Astrocyte (in vitro differentiated cells and primary cell): Measurements from ENCODE around the gene KDM1B. TPM values are rescaled to one million over a fixed set of nuclear protein-coding genes. Genes with fewer than 3 reads are reported as not detected.

Source experiments
- DNase-seq: peaks from one replicate; pipeline ENCODE4 v3.0.0-alpha.2; 2010; ENCODE audit warnings: low read depth
- FAIRE-seq: peaks from 2 replicates; lab custom pipeline; 2011; peaks lifted over from hg19 to GRCh38; lab: Jason Lieb, UNC
- H2AFZ ChIP-seq: 2 replicates; pipeline ENCODE4 v1.6.0; 2012; ENCODE audit warnings: low read depth, low read length, inconsistent platforms
- H3K27ac ChIP-seq: 2 replicates; pipeline ENCODE4 v1.5.1; 2011; ENCODE audit warnings: low read depth, low read length, inconsistent platforms
- H3K27me3 ChIP-seq: 2 replicates; pipeline ENCODE4 v1.6.0; 2011; ENCODE audit warnings: low read length, inconsistent platforms; ENCODE audit not compliant: insufficient read depth
- H3K36me3 ChIP-seq: 2 replicates; pipeline ENCODE4 v1.5.1; 2011; ENCODE audit warnings: low read length, inconsistent platforms; ENCODE audit not compliant: insufficient read depth
- H3K4me1 ChIP-seq: 2 replicates; pipeline ENCODE4 v1.5.1; 2011; ENCODE audit warnings: low read length, inconsistent platforms; ENCODE audit not compliant: insufficient read depth
- H3K4me2 ChIP-seq: 2 replicates; pipeline ENCODE4 v1.6.0; 2012; ENCODE audit warnings: low read length, inconsistent platforms
- H3K4me3 ChIP-seq: 2 replicates; pipeline ENCODE4 v1.5.1; 2011; ENCODE audit warnings: low read depth, mild to moderate bottlenecking, low read length, inconsistent platforms; ENCODE audit not compliant: insufficient read depth
- H3K79me2 ChIP-seq: 2 replicates; pipeline ENCODE4 v1.6.0; 2012; ENCODE audit warnings: mild to moderate bottlenecking, low read length, inconsistent platforms; ENCODE audit not compliant: insufficient read depth
- H3K9ac ChIP-seq: 2 replicates; pipeline ENCODE4 v1.6.0; 2012; ENCODE audit warnings: mild to moderate bottlenecking, low read length, inconsistent platforms
- H3K9me3 ChIP-seq: 2 replicates; pipeline ENCODE4 v1.5.1; 2012; ENCODE audit warnings: low read depth, mild to moderate bottlenecking, low read length, inconsistent platforms; ENCODE audit not compliant: insufficient read depth
- H4K20me1 ChIP-seq: 2 replicates; pipeline ENCODE4 v1.6.0; 2012; ENCODE audit warnings: low read length, inconsistent platforms; ENCODE audit not compliant: insufficient read depth
- H3K27ac Mint-ChIP-seq: one replicate; pipeline ENCODE4 v1.8.0; 2021; ENCODE audit warnings: mild to moderate bottlenecking, mixed read lengths; ENCODE audit not compliant: unreplicated experiment
- H3K27me3 Mint-ChIP-seq: one replicate; pipeline ENCODE4 v1.8.0; 2021; ENCODE audit warnings: low read depth, mixed read lengths; ENCODE audit not compliant: unreplicated experiment
- H3K36me3 Mint-ChIP-seq: one replicate; pipeline ENCODE4 v1.8.0; 2021; ENCODE audit warnings: low read depth, mixed read lengths; ENCODE audit not compliant: unreplicated experiment
- H3K4me1 Mint-ChIP-seq: one replicate; pipeline ENCODE4 v1.8.0; 2021; ENCODE audit warnings: low read depth, mixed read lengths; ENCODE audit not compliant: unreplicated experiment
- H3K4me3 Mint-ChIP-seq: one replicate; pipeline ENCODE4 v1.8.0; 2021; ENCODE audit warnings: mild to moderate bottlenecking, moderate library complexity, mixed read lengths; ENCODE audit not compliant: unreplicated experiment
- H3K9me3 Mint-ChIP-seq: one replicate; pipeline ENCODE4 v1.8.0; 2021; ENCODE audit warnings: mild to moderate bottlenecking, mixed read lengths; ENCODE audit not compliant: unreplicated experiment
- EZH2 ChIP-seq: IDR thresholded peaks from 2 replicates; pipeline ENCODE4 v1.6.1; 2012; ENCODE audit warnings: mild to moderate bottlenecking, low read length, inconsistent platforms; ENCODE audit not compliant: insufficient read depth
- total RNA-seq: library from RNA; stranded (reverse); gene quantifications from 2 replicates; pipeline ENCODE4 v1.2.1, GENCODE V29; 2021
- TF ChIP-seq, protein P1 (sequence below): IDR thresholded peaks from 2 replicates; pipeline ENCODE4 v1.5.1; 2011; ENCODE audit warnings: low read depth, mild to moderate bottlenecking, inconsistent platforms, low read length, moderate library complexity; ENCODE audit not compliant: insufficient read depth

Gene KDM1B
- total RNA-seq, 1 donor from 2014 or later: 16.5 TPM

DNA sequence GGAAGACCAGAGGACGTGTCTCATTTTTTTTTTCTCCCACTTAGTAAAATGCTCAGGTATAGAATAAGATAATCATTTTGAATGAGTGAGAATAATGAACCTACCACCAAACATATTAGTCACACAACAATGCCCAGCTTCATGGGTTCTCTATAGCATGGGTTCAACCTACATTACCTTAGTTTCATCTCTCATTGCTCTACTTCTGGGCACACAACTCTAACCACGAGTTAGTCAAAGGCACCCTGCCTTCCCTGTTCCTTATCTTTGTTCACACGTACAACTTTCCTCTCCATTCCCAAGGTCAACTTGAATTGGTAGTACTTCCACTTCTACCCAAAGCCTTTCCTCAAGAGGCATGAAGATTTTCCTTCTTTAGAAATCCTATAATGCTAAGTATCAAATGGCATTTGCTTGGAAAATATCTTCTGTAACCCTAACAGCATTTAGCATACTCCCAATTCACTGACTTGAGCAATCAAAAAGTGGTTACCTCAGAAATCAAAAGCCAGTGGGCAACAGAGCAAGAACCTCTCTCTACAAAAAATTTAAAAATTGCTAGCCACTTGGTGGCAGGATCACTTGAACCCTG, 88.2 kb downstream of the KDM1B start:
- H3K4me1 Mint-ChIP-seq: peaks cover 14% of the 10 kb centered on the region
- Histone ChIP-seq H2AFZ (no peak overlapping the region), H3K36me3 (peaks cover 7% of the 10 kb centered on the region), H3K4me2 (no peak overlapping the region), H3K27ac (no peak overlapping the region), H3K79me2 (peaks cover 58% of the 10 kb centered on the region), H3K9me3 (no peaks in the 10 kb centered on the region), H4K20me1 (no peaks in the 10 kb centered on the region), H3K27me3 (no peaks in the 10 kb centered on the region), H3K9ac (no peak overlapping the region), H3K4me1 (peaks cover 10% of the 10 kb centered on the region), H3K4me3 (no peak overlapping the region)
- no peaks in the 10 kb centered on the region for H3K27me3 Mint-ChIP-seq
- peak overlapping the region; percentile 51 for H3K27ac Mint-ChIP-seq
- TF ChIP-seq, protein P1, sequence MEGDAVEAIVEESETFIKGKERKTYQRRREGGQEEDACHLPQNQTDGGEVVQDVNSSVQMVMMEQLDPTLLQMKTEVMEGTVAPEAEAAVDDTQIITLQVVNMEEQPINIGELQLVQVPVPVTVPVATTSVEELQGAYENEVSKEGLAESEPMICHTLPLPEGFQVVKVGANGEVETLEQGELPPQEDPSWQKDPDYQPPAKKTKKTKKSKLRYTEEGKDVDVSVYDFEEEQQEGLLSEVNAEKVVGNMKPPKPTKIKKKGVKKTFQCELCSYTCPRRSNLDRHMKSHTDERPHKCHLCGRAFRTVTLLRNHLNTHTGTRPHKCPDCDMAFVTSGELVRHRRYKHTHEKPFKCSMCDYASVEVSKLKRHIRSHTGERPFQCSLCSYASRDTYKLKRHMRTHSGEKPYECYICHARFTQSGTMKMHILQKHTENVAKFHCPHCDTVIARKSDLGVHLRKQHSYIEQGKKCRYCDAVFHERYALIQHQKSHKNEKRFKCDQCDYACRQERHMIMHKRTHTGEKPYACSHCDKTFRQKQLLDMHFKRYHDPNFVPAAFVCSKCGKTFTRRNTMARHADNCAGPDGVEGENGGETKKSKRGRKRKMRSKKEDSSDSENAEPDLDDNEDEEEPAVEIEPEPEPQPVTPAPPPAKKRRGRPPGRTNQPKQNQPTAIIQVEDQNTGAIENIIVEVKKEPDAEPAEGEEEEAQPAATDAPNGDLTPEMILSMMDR: no peak
- TF ChIP-seq EZH2: no peak
- H3K4me3 Mint-ChIP-seq: no peak overlapping the region
- DNase-seq (no peak), FAIRE-seq (no peak)
- H3K9me3 Mint-ChIP-seq: no peaks in the 10 kb centered on the region
- peaks cover 15% of the 10 kb centered on the region for H3K36me3 Mint-ChIP-seq

DNA sequence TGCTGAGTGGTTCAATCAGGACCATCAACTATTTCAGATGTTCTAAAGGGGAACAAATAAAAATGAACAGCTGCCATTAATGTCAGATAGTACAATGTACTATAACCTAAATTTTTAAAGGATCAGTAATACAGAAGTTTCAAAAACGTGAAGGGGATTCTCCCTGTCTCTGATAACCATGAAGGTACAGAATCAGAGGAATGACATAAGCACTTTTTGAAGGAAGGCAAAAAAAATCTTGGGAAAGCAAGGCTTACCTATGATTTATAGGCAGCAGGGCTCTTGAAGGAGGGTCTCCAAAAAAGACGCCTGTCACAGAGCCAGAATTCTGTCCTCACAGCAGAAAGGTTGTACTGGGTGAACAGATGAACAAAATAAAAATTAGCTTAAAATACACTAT, 89.0 kb downstream of the KDM1B start:
- peaks cover 15% of the 10 kb centered on the region for H3K36me3 Mint-ChIP-seq
- Histone ChIP-seq H3K36me3 (peaks cover 12% of the 10 kb centered on the region), H4K20me1 (no peaks in the 10 kb centered on the region), H2AFZ (no peak overlapping the region), H3K4me2 (no peak overlapping the region), H3K79me2 (peaks cover 64% of the 10 kb centered on the region), H3K27me3 (no peaks in the 10 kb centered on the region), H3K27ac (no peak overlapping the region), H3K9ac (no peak overlapping the region), H3K4me1 (peaks cover 10% of the 10 kb centered on the region), H3K4me3 (no peak overlapping the region), H3K9me3 (no peaks in the 10 kb centered on the region)
- H3K27ac Mint-ChIP-seq: no peak overlapping the region
- TF ChIP-seq EZH2: no peak
- TF ChIP-seq, protein P1: no peak
- DNase-seq (no peak), FAIRE-seq (no peak)
- peaks cover 14% of the 10 kb centered on the region for H3K4me1 Mint-ChIP-seq
- H3K9me3 Mint-ChIP-seq: no peaks in the 10 kb centered on the region
- H3K4me3 Mint-ChIP-seq: no peak overlapping the region
- H3K27me3 Mint-ChIP-seq: no peaks in the 10 kb centered on the region

DNA sequence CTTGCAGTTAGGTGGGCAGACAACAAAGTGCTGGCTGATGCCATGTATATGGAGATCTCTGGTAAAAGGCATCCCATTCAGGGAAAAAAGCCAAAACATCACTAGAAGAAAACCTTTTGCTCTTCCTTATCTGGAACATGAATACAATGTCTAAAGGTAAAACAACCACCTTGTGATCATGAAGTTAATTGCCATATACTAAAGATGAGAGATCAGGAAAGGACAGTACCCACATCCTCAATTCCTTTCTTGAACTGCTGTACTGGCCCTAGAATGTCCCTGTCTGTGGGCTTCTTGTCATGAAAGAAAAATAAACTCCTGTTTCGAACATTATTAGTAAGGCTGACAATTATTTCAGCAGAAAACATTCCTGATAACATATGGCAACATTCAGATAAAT, 89.9 kb downstream of the KDM1B start:
- H3K4me2 ChIP-seq: no peak overlapping the region
- Mint-ChIP-seq H3K9me3 (no peaks in the 10 kb centered on the region), H3K4me3 (no peak overlapping the region), H3K36me3 (peaks cover 15% of the 10 kb centered on the region), H3K27me3 (no peaks in the 10 kb centered on the region), H3K4me1 (peaks cover 14% of the 10 kb centered on the region), H3K27ac (no peak overlapping the region)
- no peak overlapping the region for H2AFZ ChIP-seq
- no peak overlapping the region for H3K9ac ChIP-seq
- no peaks in the 10 kb centered on the region for H3K9me3 ChIP-seq
- peaks cover 13% of the 10 kb centered on the region for H3K36me3 ChIP-seq
- DNase-seq (no peak), FAIRE-seq (no peak)
- H3K27me3 ChIP-seq: no peaks in the 10 kb centered on the region
- TF ChIP-seq EZH2: no peak
- TF ChIP-seq, protein P1: no peak
- H3K4me1 ChIP-seq: peaks cover 10% of the 10 kb centered on the region
- no peak overlapping the region for H3K4me3 ChIP-seq
- H3K27ac ChIP-seq: no peak overlapping the region
- H4K20me1 ChIP-seq: no peaks in the 10 kb centered on the region
- H3K79me2 ChIP-seq: peaks cover 64% of the 10 kb centered on the region
